HEK293T (cell line): ENCODE measurements around the gene SLC2A4RG.

Experiments used
- FOXA1 ChIP-seq: fragments of 450-650 bp; IDR thresholded peaks from 2 replicates; pipeline ENCODE4 v1.6.1; 2016; ENCODE audit warnings: mild to moderate bottlenecking
- FOXK2 ChIP-seq: fragments of 450-650 bp; IDR thresholded peaks from 2 replicates; pipeline ENCODE4 v1.6.1; 2016; ENCODE audit warnings: mild to moderate bottlenecking
- FOXM1 ChIP-seq: fragments of 450-650 bp; IDR thresholded peaks from 2 replicates; pipeline ENCODE4 v1.6.1; 2017; ENCODE audit warnings: mild to moderate bottlenecking, borderline replicate concordance
- LEF1 ChIP-seq: fragments of 450-650 bp; IDR thresholded peaks from 2 replicates; pipeline ENCODE4 v1.6.1; 2017; ENCODE audit warnings: mild to moderate bottlenecking, borderline replicate concordance
- SP1 ChIP-seq: fragments of 450-650 bp; IDR thresholded peaks from 2 replicates; pipeline ENCODE4 v1.6.1; 2017
- TARDBP ChIP-seq: fragments of 450-650 bp; IDR thresholded peaks from 2 replicates; pipeline ENCODE4 v1.6.1; 2016
- ZNF384 ChIP-seq: fragments of 450-650 bp; IDR thresholded peaks from 2 replicates; pipeline ENCODE4 v1.6.1; 2016

DNA sequence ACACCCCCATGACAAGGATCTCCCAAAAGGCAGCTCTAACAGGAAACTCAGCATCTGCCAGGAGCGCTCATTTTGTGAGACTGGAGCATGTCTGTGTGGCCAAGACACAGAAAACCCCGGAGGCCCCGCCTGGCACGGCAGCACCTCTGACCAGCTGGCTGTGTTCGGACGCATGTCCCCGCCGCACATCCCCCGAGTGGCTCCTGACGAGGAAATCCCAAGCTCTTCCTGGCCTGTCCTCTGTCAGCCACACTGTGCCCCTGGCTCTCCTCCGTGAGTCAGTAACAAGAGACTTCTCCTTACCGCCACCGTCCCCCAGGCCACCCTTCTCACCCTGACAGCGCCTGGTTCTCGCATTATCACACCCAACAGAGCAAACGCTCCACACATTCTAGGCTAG is 14.4 kb downstream of the SLC2A4RG start:
- TF ChIP-seq FOXM1 (no peak), LEF1 (no peak), SP1 (no peak), FOXK2 (no peak), FOXA1 (no peak), ZNF384 (no peak), TARDBP (no peak)
